Panc1 (cell line): ENCODE measurements around the gene CRY2. TPM values are rescaled to one million over a fixed set of nuclear protein-coding genes. Genes with fewer than 3 reads are reported as not detected.

Experiments used
- ATAC-seq: fragments of 200-7000 bp; cut with Tn5 transposase; 2 replicates; pipeline ENCODE4 v1.9.1; 2020; ENCODE audit warnings: mild to moderate bottlenecking, moderate library complexity
- BruUV-seq: library from RNA; stranded (reverse); fragments of 400-500 nt; replicated peaks from 2 replicates; lab custom pipeline; 2021; lab: Mats Ljungman, UMichigan
- CTCF ChIA-PET: fragments of 300-600 bp; sonication (Branson Sonifier 250); formaldehyde crosslinking; loops from one replicate; lab custom pipeline; 2022; ENCODE audit warnings: antibody characterized with exemption; lab: Charles Lee
- POLR2A ChIA-PET: fragments of 300-600 bp; sonication (Branson Sonifier 250); formaldehyde crosslinking; loops from one replicate; lab custom pipeline; 2022; ENCODE audit warnings: antibody characterized with exemption; lab: Charles Lee
- DNase-seq: peaks from one replicate; pipeline ENCODE4 v3.0.0-alpha.2; 2010; ENCODE audit warnings: low read depth, low spot score
- H3K27ac ChIP-seq: 2 replicates; pipeline ENCODE4 v1.5.1; 2011; ENCODE audit warnings: mild to moderate bottlenecking, low read length, inconsistent platforms
- H3K27me3 ChIP-seq: fragments of 200-500 bp; sonication (Bioruptor generic); 2 replicates; pipeline ENCODE4 v1.6.0; 2014; ENCODE audit warnings: low read length, inconsistent platforms; ENCODE audit not compliant: control insufficient read depth, insufficient read depth
- H3K36me3 ChIP-seq: fragments of 200-500 bp; sonication (Bioruptor generic); 2 replicates; pipeline ENCODE4 v1.5.1; 2014; ENCODE audit warnings: inconsistent platforms, mild to moderate bottlenecking, low read length, moderate library complexity; ENCODE audit not compliant: control insufficient read depth, insufficient read depth
- H3K4me1 ChIP-seq: 2 replicates; pipeline ENCODE4 v1.5.1; 2011; ENCODE audit warnings: inconsistent platforms, mild to moderate bottlenecking, low read length, moderate library complexity; ENCODE audit not compliant: control insufficient read depth, insufficient read depth
- H3K4me3 ChIP-seq, 2 experiments: 2 replicates each; pipeline ENCODE4 v1.5.1; 2011 to 2012; ENCODE audit warnings: low read depth in 2 of 2, low read length in 2 of 2, mild to moderate bottlenecking in 2 of 2, inconsistent platforms in 1 of 2, moderate library complexity in 1 of 2
- H3K9me3 ChIP-seq: fragments of 200-500 bp; sonication (Bioruptor generic); 2 replicates; pipeline ENCODE4 v1.5.1; 2014; ENCODE audit warnings: low read depth, mild to moderate bottlenecking, inconsistent platforms, low read length, moderate library complexity; ENCODE audit not compliant: control insufficient read depth, insufficient read depth
- POLR2AphosphoS5 ChIP-seq: IDR thresholded peaks from 2 replicates; pipeline ENCODE4 v1.6.1; 2012; ENCODE audit warnings: mild to moderate bottlenecking, low read depth, low read length, moderate library complexity
- SIN3A ChIP-seq: IDR thresholded peaks from 2 replicates; pipeline ENCODE4 v1.6.1; 2012; ENCODE audit warnings: low read depth, mild to moderate bottlenecking, low read length, moderate library complexity, borderline replicate concordance; ENCODE audit not compliant: insufficient read depth
- TCF7L2 ChIP-seq: IDR thresholded peaks from 2 replicates; pipeline ENCODE4 v1.6.1; 2011; ENCODE audit warnings: mild to moderate bottlenecking, low read depth, low read length, inconsistent platforms
- in situ Hi-C: cut with HindIII; loops from 2 replicates; pipeline ENCODE4 v1.10.0; 2016; ENCODE audit warnings: low sequenced_read_pairs, low pct_unique_long_range_greater_than_20kb
- intact Hi-C: fragments of 100-400 bp; cut with micrococcal nuclease; formaldehyde crosslinking; loops from one replicate; pipeline ENCODE4 v1.10.0; 2022; ENCODE audit not compliant: unreplicated experiment
- total RNA-seq: library from RNA; stranded (reverse); gene quantifications from one replicate; pipeline ENCODE4 v1.2.1, GENCODE V29; 2021; ENCODE audit not compliant: unreplicated experiment
- TF ChIP-seq, protein P1 (sequence below): fragments of 450-650 bp; IDR thresholded peaks from 2 replicates; pipeline ENCODE4 v1.5.1; 2017; ENCODE audit warnings: mild to moderate bottlenecking
- TF ChIP-seq, protein P2 (sequence below), 2 experiments: IDR thresholded peaks; 2 replicates each; pipeline ENCODE4 v1.6.1; 2011 to 2012; ENCODE audit warnings: low read depth in 2 of 2, control low read depth in 1 of 2, low read length in 1 of 2, mild to moderate bottlenecking in 1 of 2, moderate library complexity in 1 of 2; ENCODE audit not compliant: insufficient read depth in 1 of 2

Gene CRY2
- total RNA-seq, 1 experiment from 2014 or later, result 14.6 TPM

GRCh38 chr11:45827123-45827522 lies 20.2 kb upstream of the CRY2 start:
- 0 out of 2 replicates have a peak, but pooled peaks cover 2% of the 10 kb centered on the region for H3K4me1 ChIP-seq
- H3K4me3 ChIP-seq, result no peak overlapping the region
- H3K27me3 ChIP-seq, result no peaks in the 10 kb centered on the region; the same call in 1 of the 2 replicates
- DNase-seq (no peak), ATAC-seq (no peak)
- no peaks in the 10 kb centered on the region for H3K36me3 ChIP-seq
- CTCF ChIA-PET, result no interaction called here
- no TSS peak for BruUV-seq
- H3K27ac ChIP-seq, result no peak overlapping the region
- intact Hi-C loops (no loop called here), in situ Hi-C loops (no loop called here)
- POLR2A ChIA-PET, result no interaction called here
- TF ChIP-seq POLR2AphosphoS5 (no peak), TCF7L2 (no peak), SIN3A (no peak)
- TF ChIP-seq, protein P1, sequence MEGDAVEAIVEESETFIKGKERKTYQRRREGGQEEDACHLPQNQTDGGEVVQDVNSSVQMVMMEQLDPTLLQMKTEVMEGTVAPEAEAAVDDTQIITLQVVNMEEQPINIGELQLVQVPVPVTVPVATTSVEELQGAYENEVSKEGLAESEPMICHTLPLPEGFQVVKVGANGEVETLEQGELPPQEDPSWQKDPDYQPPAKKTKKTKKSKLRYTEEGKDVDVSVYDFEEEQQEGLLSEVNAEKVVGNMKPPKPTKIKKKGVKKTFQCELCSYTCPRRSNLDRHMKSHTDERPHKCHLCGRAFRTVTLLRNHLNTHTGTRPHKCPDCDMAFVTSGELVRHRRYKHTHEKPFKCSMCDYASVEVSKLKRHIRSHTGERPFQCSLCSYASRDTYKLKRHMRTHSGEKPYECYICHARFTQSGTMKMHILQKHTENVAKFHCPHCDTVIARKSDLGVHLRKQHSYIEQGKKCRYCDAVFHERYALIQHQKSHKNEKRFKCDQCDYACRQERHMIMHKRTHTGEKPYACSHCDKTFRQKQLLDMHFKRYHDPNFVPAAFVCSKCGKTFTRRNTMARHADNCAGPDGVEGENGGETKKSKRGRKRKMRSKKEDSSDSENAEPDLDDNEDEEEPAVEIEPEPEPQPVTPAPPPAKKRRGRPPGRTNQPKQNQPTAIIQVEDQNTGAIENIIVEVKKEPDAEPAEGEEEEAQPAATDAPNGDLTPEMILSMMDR, result no peak
- TF ChIP-seq, protein P2, sequence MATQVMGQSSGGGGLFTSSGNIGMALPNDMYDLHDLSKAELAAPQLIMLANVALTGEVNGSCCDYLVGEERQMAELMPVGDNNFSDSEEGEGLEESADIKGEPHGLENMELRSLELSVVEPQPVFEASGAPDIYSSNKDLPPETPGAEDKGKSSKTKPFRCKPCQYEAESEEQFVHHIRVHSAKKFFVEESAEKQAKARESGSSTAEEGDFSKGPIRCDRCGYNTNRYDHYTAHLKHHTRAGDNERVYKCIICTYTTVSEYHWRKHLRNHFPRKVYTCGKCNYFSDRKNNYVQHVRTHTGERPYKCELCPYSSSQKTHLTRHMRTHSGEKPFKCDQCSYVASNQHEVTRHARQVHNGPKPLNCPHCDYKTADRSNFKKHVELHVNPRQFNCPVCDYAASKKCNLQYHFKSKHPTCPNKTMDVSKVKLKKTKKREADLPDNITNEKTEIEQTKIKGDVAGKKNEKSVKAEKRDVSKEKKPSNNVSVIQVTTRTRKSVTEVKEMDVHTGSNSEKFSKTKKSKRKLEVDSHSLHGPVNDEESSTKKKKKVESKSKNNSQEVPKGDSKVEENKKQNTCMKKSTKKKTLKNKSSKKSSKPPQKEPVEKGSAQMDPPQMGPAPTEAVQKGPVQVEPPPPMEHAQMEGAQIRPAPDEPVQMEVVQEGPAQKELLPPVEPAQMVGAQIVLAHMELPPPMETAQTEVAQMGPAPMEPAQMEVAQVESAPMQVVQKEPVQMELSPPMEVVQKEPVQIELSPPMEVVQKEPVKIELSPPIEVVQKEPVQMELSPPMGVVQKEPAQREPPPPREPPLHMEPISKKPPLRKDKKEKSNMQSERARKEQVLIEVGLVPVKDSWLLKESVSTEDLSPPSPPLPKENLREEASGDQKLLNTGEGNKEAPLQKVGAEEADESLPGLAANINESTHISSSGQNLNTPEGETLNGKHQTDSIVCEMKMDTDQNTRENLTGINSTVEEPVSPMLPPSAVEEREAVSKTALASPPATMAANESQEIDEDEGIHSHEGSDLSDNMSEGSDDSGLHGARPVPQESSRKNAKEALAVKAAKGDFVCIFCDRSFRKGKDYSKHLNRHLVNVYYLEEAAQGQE (IDR thresholded peaks at IDR 0.05; ENCODE audit: insufficient read depth in 1 of 2, low read depth in 2 of 2, low read length in 1 of 2), result no peak
- no peaks in the 10 kb centered on the region for H3K9me3 ChIP-seq

GRCh38 chr11:45828996-45829395 lies 18.3 kb upstream of the CRY2 start:
- DNase-seq (no peak), ATAC-seq (no peak)
- no peak overlapping the region for H3K4me3 ChIP-seq
- no peak overlapping the region for H3K27ac ChIP-seq
- ChIA-PET CTCF (no interaction called here), POLR2A (no interaction called here)
- H3K9me3 ChIP-seq, result no peaks in the 10 kb centered on the region
- 0 out of 2 replicates have a peak, but pooled peaks cover under 1% of the 10 kb centered on the region for H3K4me1 ChIP-seq
- TF ChIP-seq, protein P1, result no peak
- TF ChIP-seq SIN3A (no peak), POLR2AphosphoS5 (no peak), TCF7L2 (no peak)
- TF ChIP-seq, protein P2 (IDR thresholded peaks at IDR 0.05; ENCODE audit: insufficient read depth in 1 of 2, low read depth in 2 of 2, low read length in 1 of 2), result no peak
- no TSS peak for BruUV-seq
- no peaks in the 10 kb centered on the region; the same call in 1 of the 2 replicates for H3K27me3 ChIP-seq
- in situ Hi-C loops (no loop called here), intact Hi-C loops (no loop called here)
- H3K36me3 ChIP-seq, result no peaks in the 10 kb centered on the region
